Activated naive CD4-positive, alpha-beta T cell treated with anti-CD3 and anti-CD28 coated beads, Interleukin-2, amount 50 U/mL, for 72 hours (primary cell): ENCODE results near the gene TRIP12. TPM values are rescaled to one million over a fixed set of nuclear protein-coding genes. Genes with fewer than 3 reads are reported as not detected.
"Not testable (repeated sequence)": the region's sequence is repeated elsewhere in the genome, so short reads cannot be mapped to it uniquely, and the experiment has no call there.

Experiments used
- ATAC-seq, 2 donors: fragments of 150-1000 bp; cut with Tn5 transposase; 2 replicates each; pipeline ENCODE4 v1.10.0; 2021; ENCODE audit warnings: mild to moderate bottlenecking in 2 of 2, moderate library complexity in 2 of 2
- DNase-seq, 2 donors: peaks; one replicate each; pipeline ENCODE4 v3.0.0; 2021 to 2022; ENCODE audit warnings: low spot score in 2 of 2
- H3K27ac Mint-ChIP-seq, 2 donors: one replicate each; pipeline ENCODE4 v1.8.0; 2022; ENCODE audit warnings: mild to moderate bottlenecking in 2 of 2, mixed read lengths in 2 of 2
- H3K36me3 Mint-ChIP-seq, 2 donors: one replicate each; pipeline ENCODE4 v1.8.0; 2022; ENCODE audit warnings: mixed read lengths in 2 of 2
- H3K9me3 Mint-ChIP-seq, 2 donors: one replicate each; pipeline ENCODE4 v1.8.0; 2022; ENCODE audit warnings: mixed read lengths in 2 of 2
- total RNA-seq, 2 donors: library from RNA; stranded (reverse); gene quantifications; one replicate each; pipeline ENCODE4 v1.2.3, GENCODE V29; 2022

The TRIP12 gene
- total RNA-seq, 2 donors from 2014 or later: 213 to 262 TPM

GRCh38 chr2:229779650-229780049 lies 142.2 kb downstream of the TRIP12 start:
- no peaks in the 10 kb centered on the region for H3K9me3 Mint-ChIP-seq
- DNase-seq: no peak
- H3K36me3 Mint-ChIP-seq: peaks cover 11 to 28% of the 10 kb centered on the region in 2 donors
- H3K27ac Mint-ChIP-seq: no peak overlapping the region
- ATAC-seq: no peak

DNA sequence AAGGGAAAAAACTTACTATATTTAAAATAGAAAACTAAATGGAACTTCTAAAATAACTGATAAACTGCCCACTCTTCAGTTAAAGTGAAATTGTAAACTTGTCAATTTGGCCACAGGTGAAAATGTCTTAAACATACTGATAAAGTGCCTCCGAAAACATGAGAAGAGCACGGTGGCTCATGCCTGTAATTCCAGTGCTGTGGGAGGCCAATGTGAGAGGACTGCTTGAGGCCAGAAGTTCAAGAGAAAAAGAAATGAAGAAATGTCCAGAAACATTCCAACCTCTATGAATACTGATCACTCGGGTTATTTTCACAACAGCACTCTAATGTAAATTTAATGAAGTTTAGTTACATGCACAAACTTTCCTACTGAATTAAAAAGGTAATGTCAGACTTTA lies 144.1 kb downstream of the TRIP12 start:
- ATAC-seq: no peak
- no peak for DNase-seq
- no peaks in the 10 kb centered on the region for H3K9me3 Mint-ChIP-seq
- no peak overlapping the region for H3K27ac Mint-ChIP-seq
- H3K36me3 Mint-ChIP-seq: peaks cover 18 to 41% of the 10 kb centered on the region in 2 donors

DNA sequence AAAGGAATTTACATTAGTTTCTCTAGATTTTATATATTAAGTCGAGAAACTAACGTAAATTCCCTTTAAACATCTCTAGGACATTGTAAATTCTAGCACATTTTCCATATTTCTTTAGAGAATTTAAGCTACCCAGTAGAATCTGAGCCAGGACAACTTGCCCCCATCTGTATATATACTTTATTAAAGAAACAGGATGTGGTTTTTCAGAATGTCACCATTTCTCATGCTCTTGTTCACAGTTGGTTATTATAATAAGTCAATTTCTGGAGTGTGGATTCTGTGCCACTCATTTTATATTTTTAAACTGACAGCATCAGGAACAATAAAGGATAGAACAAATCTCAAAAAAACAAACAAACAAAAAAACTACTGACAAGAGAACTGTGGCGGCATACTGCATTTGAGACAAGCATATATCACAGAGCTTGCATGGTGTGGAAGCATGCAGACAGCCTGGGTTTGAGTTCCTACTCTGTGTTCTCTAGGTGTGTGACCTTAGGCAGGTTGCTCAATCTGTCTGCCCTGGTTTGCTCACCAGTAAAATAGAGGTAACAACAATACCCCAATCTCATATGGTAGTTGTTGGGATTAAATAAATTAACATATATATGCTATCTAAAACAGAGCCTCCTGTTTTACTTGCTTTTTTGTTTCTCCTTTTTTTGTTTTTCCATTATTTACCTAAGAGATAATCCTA lies 146.0 kb downstream of the TRIP12 start:
- DNase-seq (no peak), ATAC-seq (no peak)
- Mint-ChIP-seq H3K9me3 (no peaks in the 10 kb centered on the region), H3K27ac (peak overlapping the region in 1 of 2 donors; percentile 15), H3K36me3 (peaks cover 17 to 43% of the 10 kb centered on the region in 2 donors)

DNA sequence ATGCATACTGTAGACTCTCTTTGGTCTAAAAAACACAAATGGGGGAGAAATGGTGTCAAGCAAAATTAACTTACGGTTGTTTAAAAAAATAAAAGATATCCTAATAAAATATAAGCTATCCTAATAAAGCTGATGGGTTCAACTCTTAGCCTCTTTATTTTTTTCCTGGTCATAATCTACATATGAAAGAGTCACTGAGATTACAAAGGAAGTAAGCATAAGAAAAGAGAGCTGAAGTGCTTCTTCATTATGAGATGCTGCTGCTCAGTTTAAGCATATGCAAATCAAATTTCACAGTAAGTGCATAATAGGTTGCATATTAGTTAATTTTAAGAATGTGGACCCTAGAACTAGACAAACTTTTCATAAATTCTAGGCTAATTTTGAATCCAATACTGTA lies 147.6 kb downstream of the TRIP12 start:
- H3K9me3 Mint-ChIP-seq: no peaks in the 10 kb centered on the region
- DNase-seq: no peak

DNA sequence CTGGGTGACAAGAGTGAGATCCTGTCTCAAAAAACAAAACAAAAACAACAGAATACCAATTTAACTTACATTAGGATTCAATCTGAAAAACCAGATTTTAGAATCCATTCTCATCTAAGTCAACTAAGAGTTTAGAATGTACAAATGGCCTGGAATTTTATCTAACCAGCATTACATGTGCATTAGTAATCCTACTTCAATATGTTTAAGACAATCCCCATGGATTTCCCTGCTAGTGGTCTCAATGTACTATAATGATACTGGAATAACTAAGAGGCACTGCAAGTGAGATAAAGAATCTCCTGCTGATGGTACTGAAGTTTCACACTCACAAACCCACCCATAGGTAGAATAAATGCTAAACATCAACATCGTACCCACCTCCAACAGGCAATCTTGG lies 153.6 kb downstream of the TRIP12 start:
- Mint-ChIP-seq H3K36me3 (peaks cover 4 to 33% of the 10 kb centered on the region in 2 donors), H3K9me3 (no peaks in the 10 kb centered on the region), H3K27ac (no peak overlapping the region)
- no peak for DNase-seq
- ATAC-seq: no peak

More for the DNA sequence above, 147.6 kb downstream of the TRIP12 start:
- ATAC-seq: no peak
- H3K36me3 Mint-ChIP-seq: peaks cover 13 to 31% of the 10 kb centered on the region in 2 donors
- no peak overlapping the region for H3K27ac Mint-ChIP-seq

DNA sequence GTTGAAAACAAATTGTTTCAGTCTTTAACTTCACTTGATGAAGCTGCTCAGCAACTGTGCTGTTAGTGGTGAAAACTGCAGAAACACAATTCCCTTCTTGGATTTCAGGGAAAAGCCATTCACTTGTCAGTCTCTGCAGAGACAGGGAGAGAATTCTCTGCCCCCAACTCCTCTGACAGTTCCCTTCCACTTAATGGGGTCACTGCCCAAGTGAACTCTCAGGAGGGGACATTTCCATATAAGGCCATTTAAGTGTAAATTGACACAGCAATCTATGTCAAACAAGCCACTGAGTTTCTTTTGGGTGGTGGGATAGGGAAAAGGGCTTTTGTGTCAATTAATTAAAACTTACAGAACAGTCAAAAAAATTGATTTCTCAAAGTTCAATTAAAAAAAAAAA lies 156.1 kb downstream of the TRIP12 start:
- H3K9me3 Mint-ChIP-seq: no peaks in the 10 kb centered on the region
- no peak overlapping the region for H3K27ac Mint-ChIP-seq
- H3K36me3 Mint-ChIP-seq: peaks cover 4 to 28% of the 10 kb centered on the region in 2 donors
- ATAC-seq (no peak), DNase-seq (no peak)

GRCh38 chr2:229761663-229762062 lies 160.1 kb downstream of the TRIP12 start:
- ATAC-seq (peak in 1 of 2 donors; percentile 26), DNase-seq (no peak)
- Mint-ChIP-seq H3K36me3 (peaks cover 4 to 23% of the 10 kb centered on the region in 2 donors), H3K27ac (no peak overlapping the region), H3K9me3 (no peaks in the 10 kb centered on the region)

- H3K36me3 Mint-ChIP-seq, H3K9me3 Mint-ChIP-seq, ATAC-seq, DNase-seq, H3K27ac Mint-ChIP-seq: not testable (repeated sequence)
Measured at GRCh38 chr2:229757462-229757861, 164.3 kb downstream of the TRIP12 start.

DNA sequence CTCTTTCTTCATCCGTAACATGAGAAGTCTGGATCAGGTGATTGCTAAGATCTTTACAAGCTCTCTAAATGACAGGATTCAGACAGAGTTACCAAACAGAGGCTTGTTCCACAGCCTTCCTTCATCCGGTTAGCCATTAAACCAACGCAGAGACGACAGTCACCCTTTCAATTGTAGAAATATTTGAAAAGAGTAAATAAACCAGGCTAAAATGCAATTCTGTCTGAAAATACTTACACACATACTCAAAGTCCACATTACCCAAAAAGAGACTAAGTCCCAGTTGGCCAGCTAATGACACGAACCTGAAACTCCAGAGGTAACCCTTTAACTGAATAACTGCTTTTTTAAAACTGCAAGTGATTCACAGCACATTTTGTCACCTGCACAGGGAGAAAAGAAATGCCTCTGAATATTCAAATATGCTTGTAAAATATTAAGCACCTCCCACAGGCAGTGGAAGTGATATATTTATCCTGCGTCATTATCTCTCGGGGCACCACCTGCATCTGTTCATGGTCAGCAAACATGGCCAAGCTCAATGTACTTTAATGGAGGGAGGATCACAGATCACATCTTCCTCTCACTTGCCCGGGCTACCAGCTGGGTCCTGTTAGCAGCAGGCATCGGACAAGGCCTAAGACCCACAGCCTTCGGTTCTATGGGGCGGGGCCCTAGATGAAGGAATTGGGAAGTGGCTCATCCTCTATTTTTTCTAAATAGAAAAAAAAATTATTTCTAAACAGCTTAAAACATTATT lies 168.7 kb downstream of the TRIP12 start:
- ATAC-seq (no peak), DNase-seq (no peak)
- Mint-ChIP-seq H3K27ac (peak overlapping the region in 1 of 2 donors; percentile 65), H3K36me3 (no peaks in the 10 kb centered on the region), H3K9me3 (no peaks in the 10 kb centered on the region)

- no peak for ATAC-seq
- H3K36me3 Mint-ChIP-seq: no peaks in the 10 kb centered on the region
- H3K9me3 Mint-ChIP-seq: peaks cover 0 to under 1% of the 10 kb centered on the region in 2 donors
- DNase-seq: no peak
- no peak overlapping the region for H3K27ac Mint-ChIP-seq
Measured at GRCh38 chr2:229749779-229750178, 172.0 kb downstream of the TRIP12 start.

- H3K36me3 Mint-ChIP-seq: no peaks in the 10 kb centered on the region
- H3K27ac Mint-ChIP-seq: no peak overlapping the region
- no peak for ATAC-seq
- DNase-seq: no peak
- peaks cover 0 to 5% of the 10 kb centered on the region in 2 donors for H3K9me3 Mint-ChIP-seq
Measured at GRCh38 chr2:229748950-229749349, 172.9 kb downstream of the TRIP12 start.

- DNase-seq, ATAC-seq, H3K27ac Mint-ChIP-seq: not testable (repeated sequence)
- peaks cover 10 to 22% of the 10 kb centered on the region in 2 donors for H3K9me3 Mint-ChIP-seq
- H3K36me3 Mint-ChIP-seq: peaks cover 12 to 14% of the 10 kb centered on the region in 2 donors
Measured at GRCh38 chr2:229742691-229743090, 179.1 kb downstream of the TRIP12 start.

- Mint-ChIP-seq H3K36me3 (peaks cover 22 to 24% of the 10 kb centered on the region in 2 donors), H3K27ac (no peak overlapping the region), H3K9me3 (peaks cover 15 to 31% of the 10 kb centered on the region in 2 donors)
- no peak for ATAC-seq
- no peak for DNase-seq
Measured at GRCh38 chr2:229740279-229740678, 181.5 kb downstream of the TRIP12 start.

DNA sequence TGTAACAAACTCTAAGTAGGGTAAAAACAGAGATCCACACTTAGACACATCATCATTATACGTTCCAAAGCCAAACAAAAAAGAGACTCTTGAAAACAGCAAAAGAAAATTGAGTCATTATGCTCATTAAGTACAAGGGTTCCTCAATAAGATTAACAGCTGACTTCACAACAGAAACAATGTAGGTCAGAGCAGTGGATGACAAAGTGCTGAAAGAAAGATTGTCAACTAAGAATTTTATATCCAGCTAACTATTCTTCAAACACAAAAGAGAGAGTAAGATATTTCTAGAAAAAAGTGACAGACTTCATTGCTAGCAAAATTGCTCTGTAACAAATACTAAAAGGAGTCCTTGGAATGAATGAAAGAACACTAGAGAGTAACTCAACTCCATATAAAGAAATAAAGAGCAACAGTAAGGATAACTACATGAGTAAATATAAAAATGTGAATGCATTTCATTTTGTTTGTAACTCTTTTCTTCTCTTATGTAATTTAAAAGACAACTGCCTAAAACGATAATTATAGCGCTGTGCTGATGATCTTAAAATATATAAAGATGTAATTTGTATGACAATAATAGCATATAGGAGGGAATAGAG lies 183.7 kb downstream of the TRIP12 start:
- H3K27ac Mint-ChIP-seq: no peak overlapping the region
- no peak for ATAC-seq
- peaks cover 15 to 26% of the 10 kb centered on the region in 2 donors for H3K9me3 Mint-ChIP-seq
- peaks cover 24 to 27% of the 10 kb centered on the region in 2 donors for H3K36me3 Mint-ChIP-seq
- DNase-seq: no peak

DNA sequence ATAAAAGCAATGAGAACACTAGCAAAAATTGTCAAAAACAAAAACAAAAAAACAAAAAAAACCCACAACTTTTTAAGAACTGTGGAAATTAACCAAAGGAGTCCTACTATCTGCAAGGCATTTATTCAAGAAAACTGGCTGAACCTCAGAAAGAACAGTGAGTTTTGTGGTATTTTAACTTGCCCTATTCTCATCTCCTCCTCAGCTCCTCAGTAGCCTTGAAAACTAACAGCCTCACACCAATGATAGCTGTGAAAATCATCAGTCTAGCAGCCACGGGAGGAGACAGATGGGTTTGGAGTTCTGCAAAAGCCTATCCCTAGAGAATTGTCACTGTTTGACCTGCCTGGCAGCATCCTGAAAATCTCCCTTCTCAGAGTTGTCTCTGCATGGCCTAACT lies 187.4 kb downstream of the TRIP12 start:
- DNase-seq: no peak
- no peak for ATAC-seq
- peaks cover 15 to 24% of the 10 kb centered on the region in 2 donors for H3K9me3 Mint-ChIP-seq
- peaks cover 21 to 27% of the 10 kb centered on the region in 2 donors for H3K36me3 Mint-ChIP-seq
- no peak overlapping the region for H3K27ac Mint-ChIP-seq

GRCh38 chr2:229733611-229734245 lies 188.1 kb downstream of the TRIP12 start:
- Mint-ChIP-seq H3K36me3 (peaks cover 14 to 21% of the 10 kb centered on the region in 2 donors), H3K27ac (no peak overlapping the region)
- ATAC-seq: no peak

GRCh38 chr2:229732897-229733296 lies 188.9 kb downstream of the TRIP12 start:
- ATAC-seq: no peak
- H3K9me3 Mint-ChIP-seq: peaks cover 8 to 11% of the 10 kb centered on the region in 2 donors
- DNase-seq: no peak
- peaks cover 12 to 17% of the 10 kb centered on the region in 2 donors for H3K36me3 Mint-ChIP-seq
- no peak overlapping the region for H3K27ac Mint-ChIP-seq

More at GRCh38 chr2:229733611-229734245, 188.1 kb downstream of the TRIP12 start:
- DNase-seq: no peak
- peaks cover 10 to 17% of the 10 kb centered on the region in 2 donors for H3K9me3 Mint-ChIP-seq
